Nephron progenitor cell (in vitro differentiated cells): ENCODE data around the gene ANKS6.

ENCODE experiments used
- DNase-seq: peaks from one replicate; pipeline ENCODE4 v3.0.0; 2021
- H3K27ac Mint-ChIP-seq: 2 replicates; pipeline ENCODE4 v1.8.0; 2021; ENCODE audit warnings: mild to moderate bottlenecking, moderate library complexity, mixed read lengths
- H3K27me3 Mint-ChIP-seq: 2 replicates; pipeline ENCODE4 v1.8.0; 2021; ENCODE audit warnings: mild to moderate bottlenecking, low read depth, mixed read lengths; ENCODE audit not compliant: poor library complexity
- H3K36me3 Mint-ChIP-seq: 2 replicates; pipeline ENCODE4 v1.8.0; 2021; ENCODE audit warnings: low read depth, mixed read lengths
- H3K4me1 Mint-ChIP-seq: 2 replicates; pipeline ENCODE4 v1.8.0; 2021; ENCODE audit warnings: mixed read lengths
- H3K4me3 Mint-ChIP-seq: 2 replicates; pipeline ENCODE4 v1.8.0; 2021; ENCODE audit warnings: mild to moderate bottlenecking, moderate library complexity, mixed read lengths
- H3K9me3 Mint-ChIP-seq: 2 replicates; pipeline ENCODE4 v1.8.0; 2021; ENCODE audit warnings: mild to moderate bottlenecking, moderate library complexity, mixed read lengths
- TF ChIP-seq, protein P1 (sequence below): fragments of 200-600 bp; sonication (generic); IDR thresholded peaks from 2 replicates; pipeline ENCODE4 v1.5.0; 2021; ENCODE audit warnings: antibody characterized with exemption

The ANKS6 gene

DNA sequence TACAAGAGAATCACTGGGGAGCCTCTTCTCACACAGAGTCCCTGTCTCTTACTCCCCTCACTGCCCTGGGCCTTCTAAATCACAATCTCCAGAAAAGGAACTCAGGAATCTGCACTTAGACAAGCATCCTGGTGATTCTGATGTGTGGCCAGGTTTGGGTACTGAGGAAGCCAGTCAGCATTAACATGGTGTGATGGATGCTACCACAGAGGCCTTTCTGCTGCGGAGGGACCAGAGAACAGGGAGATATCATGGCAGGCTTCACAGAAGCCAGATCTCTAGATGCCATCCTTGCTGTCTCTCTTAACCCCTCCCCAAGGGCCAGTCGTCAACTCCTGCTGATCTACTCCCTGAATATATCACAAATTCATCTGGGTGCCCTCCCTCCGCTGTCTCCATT lies 1.6 kb downstream of the ANKS6 start:
- TF ChIP-seq, protein P1, sequence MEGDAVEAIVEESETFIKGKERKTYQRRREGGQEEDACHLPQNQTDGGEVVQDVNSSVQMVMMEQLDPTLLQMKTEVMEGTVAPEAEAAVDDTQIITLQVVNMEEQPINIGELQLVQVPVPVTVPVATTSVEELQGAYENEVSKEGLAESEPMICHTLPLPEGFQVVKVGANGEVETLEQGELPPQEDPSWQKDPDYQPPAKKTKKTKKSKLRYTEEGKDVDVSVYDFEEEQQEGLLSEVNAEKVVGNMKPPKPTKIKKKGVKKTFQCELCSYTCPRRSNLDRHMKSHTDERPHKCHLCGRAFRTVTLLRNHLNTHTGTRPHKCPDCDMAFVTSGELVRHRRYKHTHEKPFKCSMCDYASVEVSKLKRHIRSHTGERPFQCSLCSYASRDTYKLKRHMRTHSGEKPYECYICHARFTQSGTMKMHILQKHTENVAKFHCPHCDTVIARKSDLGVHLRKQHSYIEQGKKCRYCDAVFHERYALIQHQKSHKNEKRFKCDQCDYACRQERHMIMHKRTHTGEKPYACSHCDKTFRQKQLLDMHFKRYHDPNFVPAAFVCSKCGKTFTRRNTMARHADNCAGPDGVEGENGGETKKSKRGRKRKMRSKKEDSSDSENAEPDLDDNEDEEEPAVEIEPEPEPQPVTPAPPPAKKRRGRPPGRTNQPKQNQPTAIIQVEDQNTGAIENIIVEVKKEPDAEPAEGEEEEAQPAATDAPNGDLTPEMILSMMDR, result no peak

GRCh38 chr9:98793031-98793430 lies 3.3 kb downstream of the ANKS6 start:
- Mint-ChIP-seq H3K4me3 (no peak overlapping the region), H3K9me3 (peaks cover 6% of the 10 kb centered on the region), H3K27ac (no peak overlapping the region), H3K4me1 (peaks cover 46% of the 10 kb centered on the region), H3K36me3 (peaks cover 9% of the 10 kb centered on the region), H3K27me3 (peaks cover 11% of the 10 kb centered on the region)
- no peak for DNase-seq
- TF ChIP-seq, protein P1, result no peak

More for the DNA sequence above, 1.6 kb downstream of the ANKS6 start:
- no peak overlapping the region for H3K27ac Mint-ChIP-seq
- peaks cover 46% of the 10 kb centered on the region for H3K4me1 Mint-ChIP-seq
- H3K36me3 Mint-ChIP-seq, result no peaks in the 10 kb centered on the region
- DNase-seq, result no peak
- H3K4me3 Mint-ChIP-seq, result peak overlapping the region; percentile 82
- peaks cover 17% of the 10 kb centered on the region for H3K9me3 Mint-ChIP-seq
- H3K27me3 Mint-ChIP-seq, result peaks cover 23% of the 10 kb centered on the region

DNA sequence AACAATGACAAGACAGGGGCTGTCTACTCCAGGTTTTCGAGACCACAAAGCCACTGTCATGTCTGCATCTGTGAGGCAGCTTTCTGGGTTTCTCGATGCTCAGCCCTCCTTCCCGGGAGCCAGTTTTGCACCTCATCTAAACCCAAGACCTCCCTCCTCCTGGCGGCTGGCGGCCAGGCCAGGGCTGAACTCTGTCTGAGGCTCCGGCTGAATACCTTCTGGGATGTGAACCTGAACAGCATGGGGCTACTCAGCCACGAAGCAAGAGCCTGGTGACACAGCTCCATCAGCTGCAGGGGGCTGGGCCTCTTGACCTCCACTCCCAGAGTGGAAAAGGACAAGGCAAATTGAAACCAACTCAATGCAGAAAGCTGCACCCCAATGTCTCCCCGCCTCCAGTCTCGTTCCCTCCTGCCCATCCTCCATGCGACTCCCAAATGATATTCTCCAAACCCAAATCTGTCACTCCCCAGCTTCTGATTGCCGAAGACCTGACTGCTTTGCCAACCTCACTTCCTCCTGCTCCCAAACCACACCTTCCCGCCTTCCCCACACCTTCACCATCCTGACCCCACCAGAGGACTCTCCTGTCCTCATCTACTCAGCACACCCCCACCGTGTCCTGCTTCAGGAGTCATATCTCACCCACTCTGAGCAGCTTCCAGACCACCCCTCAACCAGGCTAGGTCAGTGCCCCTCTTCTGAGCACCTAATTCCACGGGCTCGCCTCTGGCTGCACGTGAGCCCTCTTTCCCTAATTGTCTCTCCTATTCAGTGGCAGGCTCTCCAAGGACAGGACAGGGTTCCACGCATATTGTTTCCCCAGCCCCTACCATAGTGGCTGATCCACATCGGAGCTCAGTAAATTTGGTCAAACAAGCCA lies 4.5 kb downstream of the ANKS6 start:
- Mint-ChIP-seq H3K9me3 (no peaks in the 10 kb centered on the region), H3K27ac (peak overlapping the region; percentile 91), H3K4me3 (peak overlapping the region; percentile 56), H3K4me1 (peaks cover 43% of the 10 kb centered on the region), H3K27me3 (peaks cover 5% of the 10 kb centered on the region), H3K36me3 (peaks cover 9% of the 10 kb centered on the region)
- peak; percentile 57 for DNase-seq
- TF ChIP-seq, protein P1, result no peak

DNA sequence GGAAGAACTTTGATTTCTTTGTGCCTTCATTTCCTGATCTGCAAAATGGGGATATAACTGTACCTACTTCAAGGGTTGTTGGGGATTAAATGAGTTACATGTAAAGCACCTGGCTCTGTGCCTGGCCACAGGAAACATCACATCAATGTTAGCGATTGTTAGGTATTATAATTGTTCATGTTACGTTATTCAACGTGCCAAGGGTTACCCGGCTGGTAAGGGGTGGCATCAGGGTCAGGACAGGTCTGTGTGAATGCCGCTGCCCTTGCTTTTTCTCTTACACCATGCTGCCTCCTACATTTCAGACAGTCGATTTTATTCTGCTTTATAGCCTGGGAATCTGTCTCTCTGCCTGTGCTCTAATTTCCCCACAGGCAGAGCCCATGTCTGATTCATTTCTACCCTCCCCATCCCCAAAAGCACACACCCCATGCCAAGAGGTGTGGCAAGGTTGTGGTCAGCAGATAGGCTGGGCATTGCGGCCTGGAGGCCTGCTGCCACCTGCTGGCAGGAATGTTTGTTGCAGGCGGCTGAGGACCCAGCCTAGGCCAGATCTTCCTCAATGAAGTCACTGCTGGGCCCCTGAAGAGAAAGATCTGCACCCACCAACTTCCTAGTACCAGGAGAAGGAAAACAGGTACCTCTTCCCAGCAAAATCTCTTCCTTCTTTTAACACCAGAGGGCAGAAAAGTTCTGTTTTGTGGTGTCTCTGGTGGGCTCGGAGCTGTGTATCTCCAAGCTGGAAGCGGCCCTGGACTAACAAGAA lies 5.3 kb downstream of the ANKS6 start:
- Mint-ChIP-seq H3K4me1 (peaks cover 42% of the 10 kb centered on the region), H3K36me3 (peaks cover 9% of the 10 kb centered on the region), H3K27me3 (peaks cover 5% of the 10 kb centered on the region), H3K27ac (peak overlapping the region; percentile 91), H3K4me3 (peak overlapping the region; percentile 56), H3K9me3 (no peaks in the 10 kb centered on the region)
- peak; percentile 89 for DNase-seq
- TF ChIP-seq, protein P1, result peak; percentile 99

GRCh38 chr9:98790134-98790841 lies 6.1 kb downstream of the ANKS6 start:
- no peak overlapping the region for H3K27ac Mint-ChIP-seq
- TF ChIP-seq, protein P1, result no peak
- peaks cover 5% of the 10 kb centered on the region for H3K27me3 Mint-ChIP-seq
- peaks cover 36% of the 10 kb centered on the region for H3K4me1 Mint-ChIP-seq
- no peak overlapping the region for H3K4me3 Mint-ChIP-seq
- no peak for DNase-seq
- H3K36me3 Mint-ChIP-seq, result peaks cover 9% of the 10 kb centered on the region
- H3K9me3 Mint-ChIP-seq, result no peaks in the 10 kb centered on the region
